GM23338 (cell line): ENCODE results near the gene ZFX.

Experiments used
- CREB1 ChIP-seq: fragments of 250-450 bp; sonication (Bioruptor Pico); IDR thresholded peaks from 2 replicates; pipeline ENCODE4 v1.5.0; 2020; ENCODE audit warnings: low read depth, mild to moderate bottlenecking, moderate library complexity
- CTCF ChIP-seq, 2 experiments: fragments of 200-600 bp in 1 of 2; sonication (generic) in 1 of 2; conservative IDR thresholded peaks; 2 replicates each; pipeline versions ENCODE4 v1.5.1 to v1.6.1; 2016 to 2017; ENCODE audit warnings: antibody characterized with exemption in 2 of 2, low read depth in 2 of 2, mild to moderate bottlenecking in 2 of 2, moderate library complexity in 1 of 2
- ETS1 ChIP-seq: IDR thresholded peaks from 2 replicates; pipeline ENCODE4 v1.6.1; 2016; ENCODE audit warnings: antibody characterized with exemption
- EZH2 ChIP-seq: fragments of 200-600 bp; sonication (generic); IDR thresholded peaks from one replicate; pipeline ENCODE4 v1.8.0; 2017; ENCODE audit warnings: antibody characterized with exemption, mild to moderate bottlenecking, low read depth; ENCODE audit not compliant: unreplicated experiment
- EZH2phosphoT487 ChIP-seq: fragments of 200-600 bp; sonication (generic); IDR thresholded peaks from one replicate; pipeline ENCODE4 v1.8.1; 2018; ENCODE audit warnings: antibody characterized with exemption; ENCODE audit not compliant: unreplicated experiment
- JUNB ChIP-seq: IDR thresholded peaks from one replicate; pipeline ENCODE4 v1.6.1; 2016; ENCODE audit warnings: antibody characterized with exemption; ENCODE audit not compliant: unreplicated experiment
- NANOG ChIP-seq: IDR thresholded peaks from 2 replicates; pipeline ENCODE4 v1.6.1; 2016; ENCODE audit warnings: antibody characterized with exemption, borderline replicate concordance
- POLR2AphosphoS5 ChIP-seq: IDR thresholded peaks from 2 replicates; pipeline ENCODE4 v1.6.1; 2016; ENCODE audit warnings: antibody characterized with exemption, low read depth
- REST ChIP-seq: IDR thresholded peaks from one replicate; pipeline ENCODE4 v1.6.1; 2018; ENCODE audit warnings: antibody characterized with exemption; ENCODE audit not compliant: unreplicated experiment
- STAT1 ChIP-seq: IDR thresholded peaks from one replicate; pipeline ENCODE4 v1.6.1; 2016; ENCODE audit warnings: antibody characterized with exemption; ENCODE audit not compliant: unreplicated experiment
- ZNF114 ChIP-seq: fragments of 250-450 bp; sonication (Bioruptor Pico); IDR thresholded peaks from 2 replicates; pipeline ENCODE4 v1.5.0; 2020; ENCODE audit warnings: mild to moderate bottlenecking, moderate library complexity
- ZNF462 ChIP-seq: fragments of 250-450 bp; sonication (Bioruptor Pico); IDR thresholded peaks from 2 replicates; pipeline ENCODE4 v1.5.0; 2020; ENCODE audit warnings: mild to moderate bottlenecking, moderate library complexity

- TF ChIP-seq CTCF (conservative IDR thresholded peaks at IDR 0.05; ENCODE audit: low read depth in 2 of 2) (no peak), JUNB (no peak), ETS1 (no peak), POLR2AphosphoS5 (no peak), EZH2 (no peak), ZNF462 (CRISPR knock-in tag) (no peak), EZH2phosphoT487 (no peak), NANOG (no peak), REST (no peak), CREB1 (CRISPR knock-in tag) (no peak), ZNF114 (CRISPR knock-in tag) (no peak), STAT1 (no peak)
Observed at GRCh38 chrX:24150898-24151297, 1.4 kb downstream of the ZFX start.
